ENCODE measurements around the gene TAAR1.
"Not testable (repeated sequence)": the region's sequence is repeated elsewhere in the genome, so short reads cannot be mapped to it uniquely, and the experiment has no call there.

TAAR1 gene

GRCh38 chr6:132673376-132674094 lies 14.6 kb upstream of the TAAR1 start:
- Mint-ChIP-seq H3K4me3 (no peak overlapping the region), H3K27me3 (peaks cover 8% of the 10 kb centered on the region), H3K4me1 (peaks cover 6% of the 10 kb centered on the region), H3K9me3 (no peaks in the 10 kb centered on the region), H3K27ac (no peak overlapping the region)
- ATAC-seq: no peak
- no peak for DNase-seq

- no peaks in the 10 kb centered on the region for H3K9me3 Mint-ChIP-seq
- no peaks in the 10 kb centered on the region for H3K27me3 Mint-ChIP-seq
- H3K27ac Mint-ChIP-seq: no peak overlapping the region
- no peak for DNase-seq
- peaks cover 6% of the 10 kb centered on the region for H3K4me1 Mint-ChIP-seq
- no peak overlapping the region for H3K4me3 Mint-ChIP-seq
- no peak for ATAC-seq
Measured at GRCh38 chr6:132671295-132671694, 12.3 kb upstream of the TAAR1 start.

- no peaks in the 10 kb centered on the region for H3K27me3 Mint-ChIP-seq
- H3K4me3 Mint-ChIP-seq: peak overlapping the region in 1 of 2 donors; percentile 1
- no peak overlapping the region for H3K27ac Mint-ChIP-seq
- H3K9me3 Mint-ChIP-seq: no peaks in the 10 kb centered on the region
- peak in 1 of 2 donors; percentile 20 for DNase-seq
- H3K4me1 Mint-ChIP-seq: peaks cover 6% of the 10 kb centered on the region
- peak; percentile 63 for ATAC-seq
Measured at GRCh38 chr6:132669690-132670291, 10.8 kb upstream of the TAAR1 start.

- no peaks in the 10 kb centered on the region for H3K9me3 Mint-ChIP-seq
- DNase-seq (no peak), ATAC-seq (no peak)
- no peaks in the 10 kb centered on the region for H3K27me3 Mint-ChIP-seq
- H3K27ac Mint-ChIP-seq: no peak overlapping the region
- H3K4me1 Mint-ChIP-seq: peaks cover 6% of the 10 kb centered on the region
- no peak overlapping the region for H3K4me3 Mint-ChIP-seq
Measured at GRCh38 chr6:132666118-132666517, 7.1 kb upstream of the TAAR1 start.

- no peaks in the 10 kb centered on the region for H3K4me1 Mint-ChIP-seq
- no peak overlapping the region for H3K27ac Mint-ChIP-seq
- DNase-seq (no peak), ATAC-seq (no peak)
- no peaks in the 10 kb centered on the region for H3K27me3 Mint-ChIP-seq
- H3K9me3 Mint-ChIP-seq: no peaks in the 10 kb centered on the region
- no peak overlapping the region for H3K4me3 Mint-ChIP-seq
Measured at GRCh38 chr6:132664309-132665034, 5.5 kb upstream of the TAAR1 start.

- H3K27me3 Mint-ChIP-seq: no peaks in the 10 kb centered on the region
- no peaks in the 10 kb centered on the region for H3K4me1 Mint-ChIP-seq
- H3K4me3 Mint-ChIP-seq: no peak overlapping the region
- DNase-seq (no peak), ATAC-seq (no peak)
- H3K27ac Mint-ChIP-seq: no peak overlapping the region
- no peaks in the 10 kb centered on the region for H3K9me3 Mint-ChIP-seq
Measured at GRCh38 chr6:132663661-132664060, 4.7 kb upstream of the TAAR1 start.

GRCh38 chr6:132661906-132662305 lies 2.9 kb upstream of the TAAR1 start:
- Mint-ChIP-seq H3K27me3 (no peaks in the 10 kb centered on the region), H3K4me1 (no peaks in the 10 kb centered on the region), H3K4me3 (no peak overlapping the region), H3K27ac (no peak overlapping the region), H3K9me3 (no peaks in the 10 kb centered on the region)
- ATAC-seq: no peak
- DNase-seq: no peak

GRCh38 chr6:132651062-132651461 lies 7.9 kb downstream of the TAAR1 start:
- Mint-ChIP-seq H3K9me3 (no peaks in the 10 kb centered on the region), H3K27ac (no peak overlapping the region), H3K27me3 (peaks cover 9% of the 10 kb centered on the region), H3K4me1 (peaks cover 5% of the 10 kb centered on the region), H3K4me3 (no peak overlapping the region)
- DNase-seq (no peak), ATAC-seq (no peak)

- H3K4me1 Mint-ChIP-seq: peaks cover 5% of the 10 kb centered on the region
- ATAC-seq: no peak
- no peak overlapping the region for H3K4me3 Mint-ChIP-seq
- H3K9me3 Mint-ChIP-seq: no peaks in the 10 kb centered on the region
- DNase-seq: no peak
- H3K27ac Mint-ChIP-seq: no peak overlapping the region
- peaks cover 4% of the 10 kb centered on the region for H3K27me3 Mint-ChIP-seq
Measured at GRCh38 chr6:132650429-132650828, 8.6 kb downstream of the TAAR1 start.

GRCh38 chr6:132648828-132649227 lies 10.2 kb downstream of the TAAR1 start:
- no peak for ATAC-seq
- Mint-ChIP-seq H3K27ac (no peak overlapping the region), H3K9me3 (no peaks in the 10 kb centered on the region), H3K4me3 (no peak overlapping the region), H3K4me1 (peaks cover 5% of the 10 kb centered on the region), H3K27me3 (no peaks in the 10 kb centered on the region)
- DNase-seq: no peak

GRCh38 chr6:132648356-132648755 lies 10.6 kb downstream of the TAAR1 start:
- DNase-seq (peak in 1 of 2 donors; percentile 16), ATAC-seq (peak; percentile 68)
- peaks cover 5% of the 10 kb centered on the region for H3K4me1 Mint-ChIP-seq
- no peak overlapping the region for H3K27ac Mint-ChIP-seq
- H3K9me3 Mint-ChIP-seq: no peaks in the 10 kb centered on the region
- no peaks in the 10 kb centered on the region for H3K27me3 Mint-ChIP-seq
- no peak overlapping the region for H3K4me3 Mint-ChIP-seq

- H3K9me3 Mint-ChIP-seq: peaks cover 0 to 6% of the 10 kb centered on the region in 2 donors
- no peak overlapping the region for H3K27ac Mint-ChIP-seq
- no peak overlapping the region for H3K4me3 Mint-ChIP-seq
- H3K27me3 Mint-ChIP-seq: peaks cover 6% of the 10 kb centered on the region
- no peak for ATAC-seq
- DNase-seq: no peak
- peaks cover 5% of the 10 kb centered on the region for H3K4me1 Mint-ChIP-seq
Measured at GRCh38 chr6:132643547-132643946, 15.4 kb downstream of the TAAR1 start.

GRCh38 chr6:132637135-132637534 lies 21.8 kb downstream of the TAAR1 start:
- H3K27ac Mint-ChIP-seq, DNase-seq, H3K4me1 Mint-ChIP-seq, H3K4me3 Mint-ChIP-seq, ATAC-seq: not testable (repeated sequence)
- Mint-ChIP-seq H3K27me3 (peaks cover 62% of the 10 kb centered on the region), H3K9me3 (peaks cover 12 to 30% of the 10 kb centered on the region in 2 donors)

GRCh38 chr6:132635906-132636305 lies 23.1 kb downstream of the TAAR1 start:
- H3K27ac Mint-ChIP-seq, DNase-seq, H3K4me3 Mint-ChIP-seq, ATAC-seq, H3K4me1 Mint-ChIP-seq: not testable (repeated sequence)
- Mint-ChIP-seq H3K27me3 (peaks cover 65% of the 10 kb centered on the region), H3K9me3 (peaks cover 12 to 30% of the 10 kb centered on the region in 2 donors)

GRCh38 chr6:132635288-132635687 lies 23.7 kb downstream of the TAAR1 start:
- H3K4me1 Mint-ChIP-seq, DNase-seq, H3K4me3 Mint-ChIP-seq, ATAC-seq, H3K27ac Mint-ChIP-seq: not testable (repeated sequence)
- peaks cover 12 to 30% of the 10 kb centered on the region in 2 donors for H3K9me3 Mint-ChIP-seq
- H3K27me3 Mint-ChIP-seq: peaks cover 65% of the 10 kb centered on the region

GRCh38 chr6:132634796-132635195 lies 24.2 kb downstream of the TAAR1 start:
- H3K27me3 Mint-ChIP-seq: peaks cover 65% of the 10 kb centered on the region
- no peaks in the 10 kb centered on the region for H3K4me1 Mint-ChIP-seq
- H3K9me3 Mint-ChIP-seq: peaks cover 12 to 30% of the 10 kb centered on the region in 2 donors
- H3K4me3 Mint-ChIP-seq: no peak overlapping the region
- H3K27ac Mint-ChIP-seq: peak overlapping the region in 1 of 2 donors; percentile 50
- no peak for DNase-seq
- ATAC-seq: no peak

Measured in stimulated activated naive CD8-positive, alpha-beta T cell treated with anti-CD3 and anti-CD28 coated beads, Interleukin-15, amount 100 ng/mL, for 72 hours (primary cell).